ENCODE measurements around the gene THAP12. TPM values are rescaled to one million over a fixed set of nuclear protein-coding genes. Genes with fewer than 3 reads are reported as not detected.
"Not testable (repeated sequence)": the region's sequence is repeated elsewhere in the genome, so short reads cannot be mapped to it uniquely, and the experiment has no call there.

The THAP12 gene
- total and polyA plus RNA-seq, 2 of the 13 experiments (the other 11 are each of a cell fraction or from before 2014, with no cell fraction given), result 18.8 to 51.3 TPM

GRCh38 chr11:76408171-76408965, 27.4 kb upstream of the THAP12 start (continued):
- TF ChIP-seq, protein P1, sequence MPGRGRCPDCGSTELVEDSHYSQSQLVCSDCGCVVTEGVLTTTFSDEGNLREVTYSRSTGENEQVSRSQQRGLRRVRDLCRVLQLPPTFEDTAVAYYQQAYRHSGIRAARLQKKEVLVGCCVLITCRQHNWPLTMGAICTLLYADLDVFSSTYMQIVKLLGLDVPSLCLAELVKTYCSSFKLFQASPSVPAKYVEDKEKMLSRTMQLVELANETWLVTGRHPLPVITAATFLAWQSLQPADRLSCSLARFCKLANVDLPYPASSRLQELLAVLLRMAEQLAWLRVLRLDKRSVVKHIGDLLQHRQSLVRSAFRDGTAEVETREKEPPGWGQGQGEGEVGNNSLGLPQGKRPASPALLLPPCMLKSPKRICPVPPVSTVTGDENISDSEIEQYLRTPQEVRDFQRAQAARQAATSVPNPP (CRISPR knock-in tag; IDR thresholded peaks at IDR 0.05), result no peak
- TF ChIP-seq TBX2 (CRISPR knock-in tag; IDR thresholded peaks at IDR 0.05; ENCODE audit: borderline replicate concordance), result no peak

DNA sequence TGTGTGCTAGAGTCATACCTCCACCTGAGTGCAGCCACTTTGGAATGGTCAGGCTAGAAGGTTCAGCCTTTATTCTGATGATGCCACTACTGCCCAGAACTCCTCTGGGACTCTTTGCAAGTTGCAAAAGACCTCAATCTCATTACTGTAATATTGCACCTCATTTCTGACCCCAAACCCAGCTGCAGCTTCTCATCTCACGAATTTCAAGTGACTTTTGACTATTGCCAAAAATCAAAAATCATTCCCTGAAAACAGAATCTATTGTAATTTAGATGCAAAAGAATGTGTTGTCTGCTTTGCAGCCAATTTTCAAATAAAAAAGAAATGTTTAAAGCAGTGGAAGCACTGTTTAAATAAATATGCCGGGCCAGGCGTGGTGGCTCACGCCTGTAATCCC, 25.4 kb upstream of the THAP12 start:
- intact Hi-C loops (cut with micrococcal nuclease; ENCODE audit: unreplicated experiment), result no loop called here
- H3K9me3 ChIP-seq (ENCODE audit: low read length), result no peaks in the 10 kb centered on the region
- H3K9ac ChIP-seq (ENCODE audit: insufficient read depth, low read depth, low read length), result no peak overlapping the region
- TF ChIP-seq ZNF724P (CRISPR knock-in tag; IDR thresholded peaks at IDR 0.05; ENCODE audit: borderline replicate concordance), result no peak
- no peak for TF ChIP-seq JUNB (CRISPR knock-in tag; IDR thresholded peaks at IDR 0.05; ENCODE audit: borderline replicate concordance)
- TF ChIP-seq ZNF619 (CRISPR knock-in tag; IDR thresholded peaks at IDR 0.05), result no peak
- no peak for TF ChIP-seq NR0B2 (CRISPR knock-in tag; IDR thresholded peaks at IDR 0.05)
- FAIRE-seq (no peak), ATAC-seq (no peak), DNase-seq (ENCODE audit: low spot score) (no peak)
- CTCF ChIA-PET (ENCODE audit: low intra/inter-chr PET ratio, low total read pairs), result no interaction called here
- no peaks in the 10 kb centered on the region for H4K20me1 ChIP-seq (ENCODE audit: insufficient read depth, low read length)
- H3K4me2 ChIP-seq (ENCODE audit: low read depth, low read length), result no peak overlapping the region
- no peaks in the 10 kb centered on the region for H3K79me2 ChIP-seq (ENCODE audit: insufficient read depth, low read length)
- POLR2A ChIA-PET, result no interaction called here
- no peaks in the 10 kb centered on the region for H3K27me3 ChIP-seq (ENCODE audit: control insufficient read depth in 1 of 2, insufficient read depth in 2 of 2, low read length in 2 of 2)
- no TSS peak for BruUV-seq (replicated peaks)
- in situ Hi-C loops (cut with HindIII; ENCODE audit: extremely low pct_ligation_motif_present, low pct_unique_long_range_greater_than_20kb), result no loop called here
- H3K36me3 ChIP-seq (replicated peaks in 1 of 2; ENCODE audit: control insufficient read depth in 1 of 2, insufficient read depth in 2 of 2, low read length in 2 of 2), result no peaks in the 10 kb centered on the region
- no peak overlapping the region for H2AFZ ChIP-seq (ENCODE audit: low read length)
- no peaks in the 10 kb centered on the region for H3K4me1 ChIP-seq (ENCODE audit: insufficient read depth, low read length)
- H3K4me3 ChIP-seq (replicated peaks in 1 of 3; ENCODE audit: insufficient read depth in 1 of 3, low read depth in 2 of 3, low read length in 3 of 3), result no peak overlapping the region
- no peak overlapping the region for H3K27ac ChIP-seq (ENCODE audit: extremely low read length, insufficient read depth, low read length)
- 81% methylated on average over 4 of the region's 4 CpGs for WGBS (ENCODE audit: low lambda C conversion rate)

DNA sequence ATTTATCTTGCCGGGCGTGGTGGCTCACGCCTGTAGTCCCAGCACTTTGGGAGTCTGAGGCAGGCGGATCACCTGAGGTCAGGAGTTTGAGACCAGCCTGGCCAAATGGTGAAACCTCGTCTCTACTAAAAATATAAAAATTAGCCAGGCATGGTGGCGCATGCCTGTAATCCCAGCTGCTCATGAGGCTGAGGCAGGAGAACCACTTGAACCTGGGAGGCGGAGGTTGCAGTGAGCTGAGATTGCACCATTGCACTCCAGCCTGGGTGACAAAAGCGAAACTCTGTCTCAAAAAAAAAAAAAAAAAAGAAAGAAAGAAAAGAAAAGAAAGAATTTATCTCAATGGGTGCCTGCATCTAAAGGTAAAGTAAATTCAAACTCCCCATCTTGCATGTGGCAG, 20.6 kb upstream of the THAP12 start:
- BruUV-seq (replicated peaks); ATAC-seq; intact Hi-C loops (cut with micrococcal nuclease; ENCODE audit: unreplicated experiment); CTCF ChIA-PET (ENCODE audit: low intra/inter-chr PET ratio, low total read pairs); in situ Hi-C loops (cut with HindIII; ENCODE audit: extremely low pct_ligation_motif_present, low pct_unique_long_range_greater_than_20kb); H3K4me3 ChIP-seq (replicated peaks in 1 of 3; ENCODE audit: insufficient read depth in 1 of 3, low read depth in 2 of 3, low read length in 3 of 3); H3K9me3 ChIP-seq (ENCODE audit: low read length); H3K79me2 ChIP-seq (ENCODE audit: insufficient read depth, low read length); DNase-seq (ENCODE audit: low spot score); H3K27me3 ChIP-seq (ENCODE audit: control insufficient read depth in 1 of 2, insufficient read depth in 2 of 2, low read length in 2 of 2); H4K20me1 ChIP-seq (ENCODE audit: insufficient read depth, low read length); H3K9ac ChIP-seq (ENCODE audit: insufficient read depth, low read depth, low read length); H3K27ac ChIP-seq (ENCODE audit: extremely low read length, insufficient read depth, low read length); H2AFZ ChIP-seq (ENCODE audit: low read length); H3K36me3 ChIP-seq (replicated peaks in 1 of 2; ENCODE audit: control insufficient read depth in 1 of 2, insufficient read depth in 2 of 2, low read length in 2 of 2); H3K4me2 ChIP-seq (ENCODE audit: low read depth, low read length); FAIRE-seq; POLR2A ChIA-PET; H3K4me1 ChIP-seq (ENCODE audit: insufficient read depth, low read length): not testable (repeated sequence)
- WGBS (ENCODE audit: low lambda C conversion rate), result 89% methylated on average over 8 of the region's 8 CpGs

Data from HepG2 (cell line).